HG02943 (cell line): Measurements from ENCODE around the gene GFY.

Experiments
- ATAC-seq: cut with Tn5 transposase; IDR thresholded peaks from one replicate; pipeline ENCODE4 v1.9.1; 2021; ENCODE audit warnings: mild to moderate bottlenecking, low read depth, moderate library complexity; ENCODE audit not compliant: unreplicated experiment

GFY gene

DNA sequence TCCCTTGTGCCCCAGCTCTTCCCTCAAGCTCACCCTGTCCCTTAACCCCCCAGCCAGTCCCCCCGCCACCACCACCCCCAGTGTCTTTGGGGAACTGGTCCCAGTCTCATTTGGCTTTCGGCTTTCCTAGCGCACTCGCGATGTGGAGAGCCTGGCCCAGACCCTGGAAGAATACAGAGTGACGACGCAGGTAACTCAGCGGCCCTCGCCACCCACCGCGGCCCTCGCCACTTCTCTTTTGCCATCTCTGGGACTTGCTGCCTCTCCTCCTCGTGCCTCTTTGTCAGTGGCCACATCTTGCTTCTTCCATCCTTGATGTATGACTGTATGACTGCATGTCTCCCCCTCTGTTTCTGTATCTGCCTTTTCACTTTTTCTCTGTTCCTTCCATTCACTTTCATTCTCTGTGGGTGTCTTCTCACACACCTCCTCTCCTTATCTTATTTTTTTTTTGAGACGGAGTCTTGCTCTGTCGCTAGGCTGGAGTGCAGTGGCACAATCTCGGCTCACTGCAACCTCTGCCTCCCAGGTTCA is 17.6 kb upstream of the GFY start:
- no peak for ATAC-seq

- ATAC-seq, result no peak
These were observed 16.3 kb upstream of the GFY start for GRCh38 chr19:49408816-49409440.

DNA sequence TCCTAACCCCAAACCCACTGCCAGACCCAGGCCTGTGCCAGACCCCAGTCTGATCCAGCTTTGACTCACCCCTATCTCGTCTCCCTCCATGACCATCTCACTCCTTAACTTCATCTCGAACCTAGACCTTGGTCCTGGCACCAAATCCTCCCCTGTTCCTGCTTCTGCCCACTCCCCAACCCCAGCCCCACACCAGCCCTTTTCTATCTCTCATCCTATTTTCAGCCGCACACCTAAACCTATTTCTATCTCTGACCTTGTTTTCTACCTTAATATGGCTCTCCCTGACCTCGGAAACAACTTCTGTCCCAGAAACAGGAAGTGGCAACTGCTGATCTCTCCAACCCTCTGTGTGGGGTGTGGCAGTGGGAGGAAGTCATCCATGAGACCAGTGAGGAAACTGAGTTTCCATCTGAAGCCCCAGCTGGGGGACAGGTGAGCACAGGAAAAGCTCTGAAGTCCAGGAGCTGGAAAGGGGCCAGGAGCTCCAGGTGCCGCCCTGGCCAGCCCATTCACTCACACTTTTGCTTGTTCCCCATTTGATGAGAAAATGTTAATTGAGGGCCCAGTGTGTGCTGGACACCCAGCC is 15.7 kb upstream of the GFY start:
- ATAC-seq, result no peak

- ATAC-seq, result no peak
These were observed 13.4 kb upstream of the GFY start for GRCh38 chr19:49411681-49412326.

- ATAC-seq, result no peak
These were observed 11.8 kb upstream of the GFY start for GRCh38 chr19:49413348-49413747.

- no peak for ATAC-seq
These were observed 10.9 kb upstream of the GFY start for GRCh38 chr19:49414256-49414655.

GRCh38 chr19:49415102-49415809 is 9.9 kb upstream of the GFY start:
- ATAC-seq, result no peak

GRCh38 chr19:49415810-49416200 is 9.4 kb upstream of the GFY start:
- no peak for ATAC-seq

DNA sequence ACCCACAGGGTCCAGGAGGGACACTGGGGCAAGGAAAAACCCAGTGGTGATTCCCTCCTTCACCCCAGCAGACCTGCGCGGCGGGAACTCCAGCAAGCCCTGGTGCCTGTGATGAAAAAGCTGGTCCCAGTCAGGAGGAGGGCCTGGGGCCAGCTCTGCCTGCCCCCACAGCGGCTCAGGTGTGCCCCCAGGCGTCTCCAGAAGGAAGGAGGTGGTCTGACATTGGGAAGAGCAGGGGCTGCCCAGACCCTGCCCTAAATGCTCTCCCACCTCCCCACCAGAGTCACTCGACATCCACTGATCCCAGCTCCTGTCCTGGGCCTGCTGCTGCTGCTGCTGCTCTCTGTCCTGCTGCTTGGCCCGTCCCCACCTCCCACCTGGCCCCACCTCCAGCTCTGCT is 8.1 kb upstream of the GFY start:
- no peak for ATAC-seq

GRCh38 chr19:49418511-49418910 is 6.7 kb upstream of the GFY start:
- no peak for ATAC-seq

GRCh38 chr19:49419173-49419572 is 6.0 kb upstream of the GFY start:
- ATAC-seq, result no peak

- ATAC-seq, result no peak
These were observed 5.0 kb upstream of the GFY start for GRCh38 chr19:49420227-49420626.

DNA sequence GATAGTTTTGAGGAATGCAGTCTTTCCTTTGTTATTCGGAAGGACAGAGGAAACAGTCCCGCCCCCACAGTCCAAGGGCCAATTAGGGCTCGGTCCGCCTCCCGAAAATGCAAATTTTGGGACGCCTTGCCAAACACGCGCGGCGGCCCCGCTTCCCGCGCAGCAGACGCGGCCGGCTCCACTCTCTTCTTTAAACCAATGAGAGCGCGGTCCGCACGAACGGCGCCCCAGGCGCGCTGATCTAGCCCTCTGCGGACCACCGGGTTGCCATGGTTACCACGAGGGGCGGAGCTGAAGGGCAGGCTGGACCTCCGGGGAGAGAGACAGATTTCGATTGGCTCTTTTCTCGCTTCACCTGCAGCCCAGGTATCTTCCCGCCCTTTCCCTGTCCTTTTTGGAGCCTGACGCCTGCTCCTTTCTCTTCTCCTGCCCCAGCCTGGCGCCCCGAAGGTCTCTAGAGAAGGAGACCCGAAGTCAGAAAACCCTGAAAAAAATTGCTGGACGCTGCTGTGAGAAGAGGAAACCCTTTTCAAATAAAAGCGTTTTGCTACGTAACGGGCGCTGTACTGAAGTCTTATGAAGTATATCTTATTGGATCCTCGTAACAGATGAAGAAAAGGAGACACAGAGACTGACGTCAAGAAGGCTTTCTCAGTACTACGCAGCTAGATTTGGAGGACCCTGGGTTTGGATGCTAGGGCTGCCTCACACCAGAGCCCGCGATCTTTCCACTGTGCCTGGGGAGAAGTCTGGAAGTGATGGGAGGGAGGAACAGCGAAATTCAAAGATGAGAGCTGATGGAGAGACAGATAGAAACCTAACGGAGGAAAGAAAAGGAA is 3.9 kb upstream of the GFY start:
- no peak for ATAC-seq

- no peak for ATAC-seq
These were observed 3.3 kb upstream of the GFY start for GRCh38 chr19:49421878-49422202.

- no peak for ATAC-seq
These were observed 2.6 kb upstream of the GFY start for GRCh38 chr19:49422407-49423070.

GRCh38 chr19:49423071-49423984 is 1.9 kb upstream of the GFY start, which contains the start of gene PTH2:
PTH2 (minus strand) TSS chr19:49423441; CDS start chr19:49423339, 102 bp downstream.
- no peak for ATAC-seq

DNA sequence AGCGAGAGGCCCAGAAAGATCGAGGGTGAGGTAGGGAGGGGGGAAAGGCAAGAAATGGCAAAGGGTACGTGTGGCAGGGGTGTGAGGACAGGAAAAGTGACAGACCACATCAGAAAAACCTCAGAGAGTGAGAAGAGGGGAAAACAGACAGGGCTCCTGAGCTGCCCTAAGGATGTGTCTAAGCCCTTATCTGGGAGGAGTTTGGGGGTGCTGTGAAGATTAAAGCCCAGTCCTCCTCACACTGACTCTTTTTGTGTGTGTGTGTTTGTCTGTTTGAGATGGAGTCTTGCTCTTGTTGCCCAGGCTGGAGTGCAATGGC is 1.2 kb upstream of the GFY start:
- no peak for ATAC-seq

DNA sequence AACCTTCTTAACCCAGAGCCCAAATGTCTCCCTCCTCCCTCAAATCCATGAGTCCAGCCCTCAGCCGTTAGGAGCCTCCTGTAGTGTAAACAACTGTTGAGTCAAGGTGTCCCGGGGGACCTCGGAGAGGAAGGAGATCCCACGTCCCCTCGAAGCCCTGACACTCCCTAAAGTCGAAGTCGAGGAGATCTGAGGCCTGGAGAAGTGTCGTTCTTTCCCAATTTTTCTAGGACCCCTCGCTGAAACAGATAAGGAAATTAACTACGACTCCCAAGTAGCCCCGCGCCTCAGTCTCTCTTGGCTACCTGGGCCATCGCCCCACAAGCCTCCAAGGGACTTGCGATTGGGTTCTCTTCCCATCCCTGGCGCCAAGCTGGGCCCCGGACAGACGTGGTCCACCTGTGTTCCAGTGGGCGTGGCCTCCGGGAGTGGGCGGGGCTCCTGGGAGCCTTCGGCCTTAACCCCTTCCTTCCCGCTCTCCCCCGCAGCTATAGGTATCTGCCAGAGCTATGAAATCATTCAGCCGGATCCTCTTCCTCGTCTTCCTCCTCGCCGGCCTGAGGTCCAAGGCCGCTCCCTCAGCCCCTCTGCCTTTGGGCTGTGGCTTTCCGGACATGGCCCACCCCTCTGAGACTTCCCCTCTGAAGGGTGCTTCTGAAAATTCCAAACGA is 869 bp downstream of the GFY start:
- no peak for ATAC-seq

- no peak for ATAC-seq
These were observed 2.2 kb downstream of the GFY start for GRCh38 chr19:49427339-49427738.
